Lower leg skin (tissue), 4 donors: ENCODE data around the gene ZC3HAV1L. TPM values are rescaled to one million over a fixed set of nuclear protein-coding genes. Genes with fewer than 3 reads are reported as not detected.
"Not testable (repeated sequence)": the region's sequence is repeated elsewhere in the genome, so short reads cannot be mapped to it uniquely, and the experiment has no call there.

Experiments used
- DNase-seq, 2 donors: peaks; one replicate each; pipeline ENCODE4 v3.0.0-alpha.2; 2019; ENCODE audit warnings: low spot score in 2 of 2
- H3K4me3 ChIP-seq: fragments of 200-600 bp; sonication (generic); 2 replicates; pipeline ENCODE4 v1.5.1; 2017; ENCODE audit warnings: mild to moderate bottlenecking, low read depth; ENCODE audit not compliant: poor library complexity, severe bottlenecking
- POLR2A ChIP-seq, 2 donors: fragments of 450-650 bp; IDR thresholded peaks; one replicate each; pipeline ENCODE4 v1.6.1; 2016 to 2017; ENCODE audit warnings: antibody characterized with exemption in 2 of 2, mild to moderate bottlenecking in 1 of 2, moderate library complexity in 1 of 2
- WGBS, 2 donors: methylation state at CpG; one replicate each; pipeline ENCODE4 v1.1.5; 2018; 5-methylcytosine and 5-hydroxymethylcytosine counted together
- intact Hi-C: fragments of 100-400 bp; cut with DNase I; formaldehyde crosslinking; loops from one replicate; pipeline ENCODE4 v1.15.0; 2023; ENCODE audit warnings: low total_unique reads
- total RNA-seq, 4 donors: library from RNA; depleted of rRNA; stranded (reverse); fragments of >200 nt; gene quantifications; one replicate each; pipeline ENCODE4 v1.1.0, GENCODE V29; 2016
- TF ChIP-seq, protein P1 (sequence below), 3 donors: fragments of 450-650 bp; IDR thresholded peaks; one replicate each; pipeline ENCODE4 v1.5.1; 2016; ENCODE audit warnings: antibody characterized with exemption in 3 of 3, mild to moderate bottlenecking in 3 of 3, moderate library complexity in 2 of 3

ZC3HAV1L gene
- total RNA-seq, 4 donors from 2014 or later = 16.2 to 47.4 (median 30.6) TPM

- no peak for DNase-seq
- 90 to 93% methylated on average over 6 of the region's 6 CpGs for WGBS, 2 donors
- intact Hi-C loops = no loop called here
- no peak overlapping the region for H3K4me3 ChIP-seq
- TF ChIP-seq, protein P1, sequence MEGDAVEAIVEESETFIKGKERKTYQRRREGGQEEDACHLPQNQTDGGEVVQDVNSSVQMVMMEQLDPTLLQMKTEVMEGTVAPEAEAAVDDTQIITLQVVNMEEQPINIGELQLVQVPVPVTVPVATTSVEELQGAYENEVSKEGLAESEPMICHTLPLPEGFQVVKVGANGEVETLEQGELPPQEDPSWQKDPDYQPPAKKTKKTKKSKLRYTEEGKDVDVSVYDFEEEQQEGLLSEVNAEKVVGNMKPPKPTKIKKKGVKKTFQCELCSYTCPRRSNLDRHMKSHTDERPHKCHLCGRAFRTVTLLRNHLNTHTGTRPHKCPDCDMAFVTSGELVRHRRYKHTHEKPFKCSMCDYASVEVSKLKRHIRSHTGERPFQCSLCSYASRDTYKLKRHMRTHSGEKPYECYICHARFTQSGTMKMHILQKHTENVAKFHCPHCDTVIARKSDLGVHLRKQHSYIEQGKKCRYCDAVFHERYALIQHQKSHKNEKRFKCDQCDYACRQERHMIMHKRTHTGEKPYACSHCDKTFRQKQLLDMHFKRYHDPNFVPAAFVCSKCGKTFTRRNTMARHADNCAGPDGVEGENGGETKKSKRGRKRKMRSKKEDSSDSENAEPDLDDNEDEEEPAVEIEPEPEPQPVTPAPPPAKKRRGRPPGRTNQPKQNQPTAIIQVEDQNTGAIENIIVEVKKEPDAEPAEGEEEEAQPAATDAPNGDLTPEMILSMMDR (IDR thresholded peaks at IDR 0.05) = no peak
- TF ChIP-seq POLR2A (IDR thresholded peaks at IDR 0.05) = no peak
These were observed 9.3 kb downstream of the ZC3HAV1L start for GRCh38 chr7:139026551-139026950.

DNA sequence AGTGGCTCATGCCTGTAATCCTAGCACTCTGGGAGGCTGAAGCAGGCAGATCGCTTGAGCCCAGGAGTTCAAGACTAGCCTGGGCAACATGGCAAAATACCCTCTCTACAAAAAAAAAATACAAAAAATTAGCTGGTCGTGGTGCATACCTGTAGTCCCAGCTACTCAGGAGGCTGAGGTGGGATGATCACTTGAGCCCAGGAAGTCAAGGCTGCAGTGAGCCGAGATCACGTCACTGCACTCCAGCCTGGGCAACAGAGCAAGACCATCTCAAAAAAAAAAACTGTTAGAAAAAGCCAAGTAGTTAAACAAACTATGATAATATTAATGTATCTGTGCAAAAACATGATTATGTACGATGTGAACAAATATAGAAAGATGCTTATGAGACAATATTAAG lies 10.0 kb downstream of the ZC3HAV1L start:
- DNase-seq, H3K4me3 ChIP-seq, intact Hi-C loops: not testable (repeated sequence)
- 92% methylated on average over 5 of the region's 5 CpGs for WGBS, 2 donors

DNA sequence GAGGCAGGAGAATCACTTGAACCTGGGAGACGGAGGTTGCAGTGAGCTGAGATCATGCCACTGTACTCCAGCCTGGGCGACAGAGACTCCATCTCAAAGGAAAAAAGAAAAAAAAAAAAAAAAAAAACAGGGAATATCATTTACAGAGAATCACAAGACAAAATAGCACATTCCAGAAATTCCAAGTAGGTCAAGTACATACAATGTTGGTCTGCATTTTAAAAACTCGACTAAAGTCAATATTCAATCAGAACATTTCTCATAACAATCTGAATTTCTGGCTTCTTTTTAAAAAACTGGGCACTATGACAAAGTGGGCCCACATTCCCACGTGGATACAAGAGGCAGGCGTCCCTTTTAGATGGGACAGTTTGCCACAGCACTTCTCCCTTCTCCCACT lies 12.8 kb downstream of the ZC3HAV1L start:
- intact Hi-C loops = no loop called here
- H3K4me3 ChIP-seq = no peak overlapping the region
- DNase-seq = no peak
- 79 to 80% methylated on average over 5 of the region's 5 CpGs for WGBS, 2 donors
- TF ChIP-seq POLR2A (IDR thresholded peaks at IDR 0.05) = no peak
- TF ChIP-seq, protein P1 (IDR thresholded peaks at IDR 0.05) = no peak

GRCh38 chr7:139022286-139022685 lies 13.6 kb downstream of the ZC3HAV1L start:
- 82 to 89% methylated on average over 4 of the region's 4 CpGs for WGBS, 2 donors
- DNase-seq = no peak
- no peak overlapping the region for H3K4me3 ChIP-seq
- no peak for TF ChIP-seq POLR2A (IDR thresholded peaks at IDR 0.05)
- TF ChIP-seq, protein P1 (IDR thresholded peaks at IDR 0.05) = no peak
- intact Hi-C loops = no loop called here

GRCh38 chr7:139018910-139019309 lies 16.9 kb downstream of the ZC3HAV1L start:
- intact Hi-C loops = loop anchor here (5.0 kb wide), 1 partner anchor 58 kb away; no protein-coding TSS in a partner anchor
- H3K4me3 ChIP-seq = no peak overlapping the region
- no peak for TF ChIP-seq POLR2A (IDR thresholded peaks at IDR 0.05)
- TF ChIP-seq, protein P1 (IDR thresholded peaks at IDR 0.05) = no peak
- 74 to 82% methylated on average over 3 of the region's 3 CpGs for WGBS, 2 donors
- DNase-seq = no peak

DNA sequence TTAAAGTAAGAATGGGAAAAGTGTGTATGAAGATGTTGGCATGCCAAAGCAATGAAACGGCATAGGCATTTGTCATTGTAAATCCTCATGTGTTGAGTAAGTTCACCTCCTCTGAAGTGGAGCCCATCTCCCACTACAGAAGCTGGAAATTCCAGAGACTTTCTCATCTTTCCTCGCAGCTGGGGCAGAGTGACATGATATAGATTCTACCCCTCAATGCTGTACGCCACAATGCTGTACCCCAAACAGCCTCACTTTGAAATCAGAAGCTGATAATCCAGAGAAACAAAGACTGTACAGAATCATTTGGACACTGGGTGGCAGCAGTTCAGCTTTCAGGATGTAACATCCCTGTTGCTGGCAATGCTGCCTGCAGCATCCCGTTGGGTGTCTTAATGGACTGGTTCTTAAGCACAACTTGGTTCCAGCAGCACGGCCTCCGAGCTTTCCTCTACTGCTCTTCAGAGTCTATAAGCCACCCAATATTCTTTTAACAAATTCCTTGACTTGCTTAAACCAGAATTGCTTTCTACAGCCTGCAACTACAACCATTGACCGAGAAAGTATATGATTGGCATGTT lies 18.8 kb downstream of the ZC3HAV1L start:
- WGBS, 2 donors = 25 to 26% methylated on average over 7 of the region's 7 CpGs
- intact Hi-C loops = loop anchor here (5.0 kb wide), 1 partner anchor 60 kb away; no protein-coding TSS in a partner anchor
- peak in 1 of 2 donors; percentile 53 for DNase-seq
- no peak overlapping the region for H3K4me3 ChIP-seq
- no peak for TF ChIP-seq POLR2A (IDR thresholded peaks at IDR 0.05)
- TF ChIP-seq, protein P1 (IDR thresholded peaks at IDR 0.05) = no peak
